Mesenchymal stem cell (in vitro differentiated cells and primary cell): ENCODE data around the gene LHX1. TPM values are rescaled to one million over a fixed set of nuclear protein-coding genes. Genes with fewer than 3 reads are reported as not detected.

Source experiments
- DNase-seq: peaks from one replicate; pipeline ENCODE4 v3.0.0-alpha.2; 2013
- H2AFZ ChIP-seq: one replicate; pipeline ENCODE4 v1.6.1; 2013; ENCODE audit warnings: low read depth, mild to moderate bottlenecking, control low read depth, inconsistent platforms, low read length, moderate library complexity
- H2AK5ac ChIP-seq: 2 replicates; pipeline ENCODE4 v1.6.1; 2013; ENCODE audit warnings: low read length, moderate library complexity, mild to moderate bottlenecking, inconsistent platforms; ENCODE audit not compliant: severe bottlenecking
- H2BK120ac ChIP-seq: one replicate; pipeline ENCODE4 v1.6.1; 2013; ENCODE audit warnings: low read depth, mild to moderate bottlenecking, inconsistent platforms, low read length, moderate library complexity
- H2BK12ac ChIP-seq, 2 experiments: one replicate each; pipeline ENCODE4 v1.6.1; 2013; ENCODE audit warnings: inconsistent platforms in 2 of 2, low read length in 2 of 2, mild to moderate bottlenecking in 2 of 2, moderate library complexity in 2 of 2, control low read depth in 1 of 2
- H2BK15ac ChIP-seq: one replicate; pipeline ENCODE4 v1.6.1; 2013; ENCODE audit warnings: mild to moderate bottlenecking, low read depth, inconsistent platforms; ENCODE audit not compliant: poor library complexity, severe bottlenecking
- H2BK5ac ChIP-seq: 2 replicates; pipeline ENCODE4 v1.6.1; 2013; ENCODE audit warnings: low read depth, mild to moderate bottlenecking, low read length, control low read depth, inconsistent platforms; ENCODE audit not compliant: poor library complexity, severe bottlenecking
- H3K14ac ChIP-seq, 2 experiments: one replicate each; pipeline ENCODE4 v1.6.1; 2013; ENCODE audit warnings: inconsistent platforms in 2 of 2, low read length in 2 of 2, control low read depth in 1 of 2, mild to moderate bottlenecking in 1 of 2, moderate library complexity in 1 of 2
- H3K18ac ChIP-seq, 2 experiments: one replicate each; pipeline ENCODE4 v1.6.1; 2013; ENCODE audit warnings: inconsistent platforms in 2 of 2, low read length in 2 of 2, control low read depth in 1 of 2, low read depth in 1 of 2, mild to moderate bottlenecking in 1 of 2
- H3K23ac ChIP-seq, 2 experiments: one replicate each; pipeline ENCODE4 v1.6.1; 2013; ENCODE audit warnings: inconsistent platforms in 2 of 2, low read length in 2 of 2, mild to moderate bottlenecking in 2 of 2, moderate library complexity in 2 of 2, control low read depth in 1 of 2
- H3K27ac ChIP-seq: 2 replicates; pipeline ENCODE4 v1.5.1; 2013; ENCODE audit warnings: mild to moderate bottlenecking, moderate library complexity, low read length, control low read depth, inconsistent platforms; ENCODE audit not compliant: poor library complexity, severe bottlenecking
- H3K27me3 ChIP-seq, 2 experiments: 2 replicates each; pipeline versions ENCODE4 v1.6.1 to v1.7.0; 2013; ENCODE audit warnings: low read length in 2 of 2, mild to moderate bottlenecking in 2 of 2, moderate library complexity in 2 of 2, control low read depth in 1 of 2, inconsistent platforms in 1 of 2; ENCODE audit not compliant: control insufficient read depth in 1 of 2, insufficient read depth in 1 of 2
- H3K36me3 ChIP-seq, 2 experiments: 2 replicates each; pipeline versions ENCODE4 v1.6.1 to v1.7.0; 2013; ENCODE audit warnings: low read length in 2 of 2, control low read depth in 1 of 2, inconsistent platforms in 1 of 2, low read depth in 1 of 2, mild to moderate bottlenecking in 1 of 2; ENCODE audit not compliant: insufficient read depth in 2 of 2, control insufficient read depth in 1 of 2
- H3K4ac ChIP-seq, 2 experiments: one replicate each; pipeline ENCODE4 v1.6.1; 2013; ENCODE audit warnings: inconsistent platforms in 2 of 2, low read length in 2 of 2, mild to moderate bottlenecking in 2 of 2, moderate library complexity in 2 of 2, control low read depth in 1 of 2, low read depth in 1 of 2
- H3K4me1 ChIP-seq: 2 replicates; pipeline ENCODE4 v1.6.1; 2013; ENCODE audit warnings: low read depth, low read length, control low read depth; ENCODE audit not compliant: control insufficient read depth, insufficient read depth
- H3K4me2 ChIP-seq: 2 replicates; pipeline ENCODE4 v1.6.1; 2013; ENCODE audit warnings: low read length, mild to moderate bottlenecking, inconsistent platforms; ENCODE audit not compliant: poor library complexity, severe bottlenecking
- H3K4me3 ChIP-seq, 2 experiments: 2 replicates each; pipeline versions ENCODE4 v1.5.1 to v1.7.0; 2013; ENCODE audit warnings: low read length in 2 of 2, mild to moderate bottlenecking in 2 of 2, control low read depth in 1 of 2, low read depth in 1 of 2; ENCODE audit not compliant: insufficient read depth in 1 of 2
- H3K79me1 ChIP-seq: replicated peaks from 2 replicates; pipeline ENCODE4 v1.6.1; 2013; ENCODE audit warnings: mild to moderate bottlenecking, control low read depth, low read length, inconsistent platforms; ENCODE audit not compliant: poor library complexity, severe bottlenecking
- H3K9ac ChIP-seq: 2 replicates; pipeline ENCODE4 v1.7.0; 2013; ENCODE audit warnings: mild to moderate bottlenecking, low read length, moderate library complexity
- H3K9me3 ChIP-seq: 2 replicates; pipeline ENCODE4 v1.7.0; 2013; ENCODE audit warnings: mild to moderate bottlenecking, low read length; ENCODE audit not compliant: control insufficient read depth
- H4K8ac ChIP-seq: one replicate; pipeline ENCODE4 v1.6.1; 2013; ENCODE audit warnings: inconsistent platforms, mild to moderate bottlenecking, low read length, moderate library complexity
- H4K91ac ChIP-seq: one replicate; pipeline ENCODE4 v1.6.1; 2013; ENCODE audit warnings: mild to moderate bottlenecking, low read length, inconsistent platforms
- small RNA-seq: library from polyadenylated mRNA; stranded (forward); fragments of <200 nt; extraction: miRNeasy Mini kit (QIAGEN cat#:217004); gene quantifications from one replicate; pipeline ENCODE3, GENCODE V24; 2013; ENCODE audit warnings: low read depth

LHX1 gene

DNA sequence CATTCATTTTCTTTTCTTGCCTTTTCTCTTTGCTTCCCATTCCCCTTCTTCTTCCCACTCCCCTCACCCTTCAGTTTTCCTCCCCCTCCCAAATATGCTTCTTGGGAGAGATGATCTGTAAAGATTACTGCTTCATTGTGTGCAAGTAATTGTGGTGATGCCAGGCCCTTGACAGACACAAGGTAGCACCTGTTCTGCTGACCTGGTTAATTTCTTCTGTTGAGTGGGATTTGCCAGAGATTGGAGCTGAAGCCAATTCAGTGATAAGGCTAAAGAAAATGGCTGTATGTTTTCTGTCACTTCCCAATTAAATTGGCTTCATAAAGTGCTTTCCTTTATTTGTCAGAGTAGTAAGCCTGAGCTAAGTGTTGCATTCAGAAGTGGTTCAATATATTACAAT is 56.0 kb downstream of the LHX1 start:
- no peak overlapping the region for H3K4ac ChIP-seq

More for the DNA sequence above, 56.0 kb downstream of the LHX1 start:
- no peak overlapping the region for H2BK12ac ChIP-seq
- peaks cover 17% of the 10 kb centered on the region for H3K79me1 ChIP-seq
- no peak for DNase-seq
- H2BK120ac ChIP-seq = no peak overlapping the region
- H3K9me3 ChIP-seq = no peaks in the 10 kb centered on the region
- H3K4me3 ChIP-seq = no peak overlapping the region
- H4K91ac ChIP-seq = no peak overlapping the region
- no peak overlapping the region for H3K9ac ChIP-seq
- H4K8ac ChIP-seq = no peak overlapping the region
- H2AFZ ChIP-seq = no peak overlapping the region
- H3K27me3 ChIP-seq = no peaks in the 10 kb centered on the region
- H2BK5ac ChIP-seq = no peak overlapping the region
- H2AK5ac ChIP-seq = no peak overlapping the region
- H3K18ac ChIP-seq = no peak overlapping the region
- no peak overlapping the region for H2BK15ac ChIP-seq
- H3K4me2 ChIP-seq = no peak overlapping the region
- H3K4me1 ChIP-seq = no peaks in the 10 kb centered on the region
- peaks cover 13 to 77% of the 10 kb centered on the region in 2 experiments for H3K36me3 ChIP-seq
- no peak overlapping the region for H3K14ac ChIP-seq
- no peak overlapping the region for H3K27ac ChIP-seq
- H3K23ac ChIP-seq = no peak overlapping the region

Small RNAs within 50 kb of the gene (small RNA-seq; reads per million reads assigned to genes)
- not detected for gene AC243773.2
